Common myeloid progenitor, CD34-positive (primary cell): ENCODE results near the gene CCDC107.

ENCODE experiments used
- CTCF ChIA-PET: fragments of 350-600 bp; sonication (Branson Sonifier 250); formaldehyde crosslinking; loops from one replicate; lab custom pipeline; 2021; ENCODE audit warnings: antibody characterized with exemption; lab: Charles Lee
- POLR2A ChIA-PET: fragments of 350-600 bp; sonication (Branson Sonifier 250); formaldehyde crosslinking; loops from one replicate; lab custom pipeline; 2021; ENCODE audit warnings: antibody characterized with exemption; lab: Charles Lee
- DNase-seq, 3 donors: peaks; one replicate each; pipeline versions ENCODE4 v3.0.0 to v3.0.0-alpha.2; 2013
- H3K27ac ChIP-seq, 2 experiments: 1 replicate in 1 of 2; 2 replicates in 1 of 2; pipeline ENCODE4 v1.7.0; 2013; ENCODE audit warnings: inconsistent platforms in 2 of 2, low read length in 2 of 2, mild to moderate bottlenecking in 2 of 2, low read depth in 1 of 2, moderate library complexity in 1 of 2; ENCODE audit not compliant: severe bottlenecking in 2 of 2, insufficient read depth in 1 of 2, poor library complexity in 1 of 2
- H3K27me3 ChIP-seq, 5 experiments: replicated peaks in 2 of 5; 1 replicate in 3 of 5; 2 replicates in 2 of 5; pipeline versions ENCODE4 v1.6.1 to v1.7.0; 2013; ENCODE audit warnings: low read length in 4 of 5, mild to moderate bottlenecking in 2 of 5, moderate library complexity in 2 of 5, inconsistent platforms in 1 of 5; ENCODE audit not compliant: insufficient read depth in 5 of 5, control insufficient read depth in 4 of 5
- H3K36me3 ChIP-seq, 4 experiments: 1 replicate in 2 of 4; 2 replicates in 2 of 4; pipeline versions ENCODE4 v1.6.1 to v1.7.0; 2013; ENCODE audit warnings: low read length in 3 of 4, control low read depth in 1 of 4, mild to moderate bottlenecking in 1 of 4; ENCODE audit not compliant: control insufficient read depth in 4 of 4, insufficient read depth in 4 of 4
- H3K4me1 ChIP-seq, 4 experiments: 1 replicate in 3 of 4; 2 replicates in 1 of 4; pipeline versions ENCODE4 v1.6.1 to v1.7.1; 2013; ENCODE audit warnings: low read length in 3 of 4, mild to moderate bottlenecking in 3 of 4, control low read depth in 1 of 4, inconsistent platforms in 1 of 4, moderate library complexity in 1 of 4; ENCODE audit not compliant: control insufficient read depth in 4 of 4, insufficient read depth in 4 of 4; ENCODE audit errors: control extremely low read depth in 1 of 4
- H3K4me3 ChIP-seq, 7 experiments: 1 replicate in 4 of 7; 2 replicates in 3 of 7; pipeline versions ENCODE4 v1.5.1 to v1.7.0; 2013; ENCODE audit warnings: mild to moderate bottlenecking in 7 of 7, low read length in 6 of 7, moderate library complexity in 6 of 7, inconsistent platforms in 2 of 7, low read depth in 2 of 7, control low read depth in 1 of 7; ENCODE audit not compliant: insufficient read depth in 4 of 7, control insufficient read depth in 1 of 7; ENCODE audit errors: extremely low read depth in 1 of 7
- H3K9me3 ChIP-seq, 5 experiments: 1 replicate in 4 of 5; 2 replicates in 1 of 5; pipeline versions ENCODE4 v1.6.1 to v1.7.1; 2013; ENCODE audit warnings: low read length in 4 of 5, mild to moderate bottlenecking in 2 of 5, inconsistent platforms in 1 of 5, low read depth in 1 of 5, moderate library complexity in 1 of 5; ENCODE audit not compliant: control insufficient read depth in 4 of 5, insufficient read depth in 2 of 5; ENCODE audit errors: control extremely low read depth in 1 of 5
- WGBS: methylation state at CpG from one replicate; pipeline ENCODE4 v1.1.5; 2013; ENCODE audit not compliant: insufficient coverage; 5-methylcytosine and 5-hydroxymethylcytosine counted together

Gene CCDC107

DNA sequence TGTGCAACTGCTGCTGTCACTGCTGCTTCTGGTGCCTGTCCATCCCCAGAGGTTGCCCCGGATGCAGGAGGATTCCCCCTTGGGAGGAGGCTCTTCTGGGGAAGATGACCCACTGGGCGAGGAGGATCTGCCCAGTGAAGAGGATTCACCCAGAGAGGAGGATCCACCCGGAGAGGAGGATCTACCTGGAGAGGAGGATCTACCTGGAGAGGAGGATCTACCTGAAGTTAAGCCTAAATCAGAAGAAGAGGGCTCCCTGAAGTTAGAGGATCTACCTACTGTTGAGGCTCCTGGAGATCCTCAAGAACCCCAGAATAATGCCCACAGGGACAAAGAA is 15.9 kb downstream of the CCDC107 start:
- POLR2A ChIA-PET: no interaction called here
- no peaks in the 10 kb centered on the region for H3K36me3 ChIP-seq
- no peaks in the 10 kb centered on the region for H3K9me3 ChIP-seq
- H3K4me1 ChIP-seq: peaks cover 0 to 12% (median 8%) of the 10 kb centered on the region in 4 experiments
- CTCF ChIA-PET: interaction anchor here (0.7 to 4.7 kb wide), 6 partner anchors 11 to 47 kb away, joined by 3 to 27 read pairs (median 4); no protein-coding TSS in a partner anchor
- no peak overlapping the region for H3K27ac ChIP-seq
- H3K27me3 ChIP-seq: peaks cover 0 to 4% (median 0%) of the 10 kb centered on the region in 5 experiments
- WGBS: 93% methylated on average over 3 of the region's 3 CpGs
- no peak overlapping the region for H3K4me3 ChIP-seq
- DNase-seq: no peak

GRCh38 chr9:35675204-35675603 is 17.1 kb downstream of the CCDC107 start:
- Histone ChIP-seq H3K4me1 (peaks cover 0 to 12% (median 8%) of the 10 kb centered on the region in 4 experiments), H3K27ac (no peak overlapping the region), H3K4me3 (peak overlapping the region in 6 of 7 experiments; percentile 13 to 81 (median 56)), H3K27me3 (peaks cover 0 to 4% (median 0%) of the 10 kb centered on the region in 5 experiments), H3K9me3 (no peaks in the 10 kb centered on the region), H3K36me3 (no peaks in the 10 kb centered on the region)
- ChIA-PET POLR2A (interaction anchor here (0.5 to 1.2 kb wide), 3 partner anchors 15 to 26 kb away, joined by 3 read pairs; partner anchors contain the start of genes CCDC107 and RMRP), CTCF (interaction anchor here (0.7 to 4.7 kb wide), 15 partner anchors 10 to 115 kb away, joined by 3 to 27 read pairs (median 3); partner anchors contain the start of genes ARHGEF39, SIT1 and TLN1)
- 52% methylated on average over 13 of the region's 13 CpGs for WGBS
- no peak for DNase-seq

GRCh38 chr9:35675732-35676392 is 17.8 kb downstream of the CCDC107 start:
- Histone ChIP-seq H3K27me3 (peaks cover 0 to 4% (median 0%) of the 10 kb centered on the region in 5 experiments), H3K4me1 (peaks cover 0 to 12% (median 8%) of the 10 kb centered on the region in 4 experiments), H3K9me3 (no peaks in the 10 kb centered on the region), H3K4me3 (peak overlapping the region; percentile 15 to 81 (median 47)), H3K27ac (no peak overlapping the region), H3K36me3 (no peaks in the 10 kb centered on the region)
- WGBS: 9% methylated on average over 38 of the region's 51 CpGs
- DNase-seq: peak; percentile 37 to 46 (median 46)
- POLR2A ChIA-PET: interaction anchor here (0.6 to 0.8 kb wide), 2 partner anchors 18 to 19 kb away, joined by 3 read pairs; partner anchors contain the start of genes CCDC107 and RMRP
- CTCF ChIA-PET: interaction anchor here (0.9 to 4.7 kb wide), 12 partner anchors 10 to 64 kb away, joined by 3 to 27 read pairs (median 4); partner anchors contain the start of genes ARHGEF39, SIT1 and TLN1

DNA sequence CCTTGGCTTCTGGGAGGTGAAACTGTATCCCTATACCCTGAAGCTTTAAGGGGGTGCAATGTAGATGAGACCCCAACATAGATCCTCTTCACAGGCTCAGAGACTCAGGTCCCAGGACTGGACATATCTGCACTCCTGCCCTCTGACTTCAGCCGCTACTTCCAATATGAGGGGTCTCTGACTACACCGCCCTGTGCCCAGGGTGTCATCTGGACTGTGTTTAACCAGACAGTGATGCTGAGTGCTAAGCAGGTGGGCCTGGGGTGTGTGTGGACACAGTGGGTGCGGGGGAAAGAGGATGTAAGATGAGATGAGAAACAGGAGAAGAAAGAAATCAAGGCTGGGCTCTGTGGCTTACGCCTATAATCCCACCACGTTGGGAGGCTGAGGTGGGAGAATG is 21.0 kb downstream of the CCDC107 start:
- WGBS: 100% methylated on average over 3 of the region's 5 CpGs
- CTCF ChIA-PET: interaction anchor here (1.5 to 2.8 kb wide), 3 partner anchors 12 to 21 kb away, joined by 3 to 18 read pairs (median 4); partner anchors contain the start of gene CCDC107
- no peaks in the 10 kb centered on the region for H3K9me3 ChIP-seq
- no peak overlapping the region for H3K27ac ChIP-seq
- H3K36me3 ChIP-seq: peaks cover 0 to 18% (median 3%) of the 10 kb centered on the region in 4 experiments
- POLR2A ChIA-PET: no interaction called here
- H3K4me1 ChIP-seq: peaks cover 0 to 12% (median 8%) of the 10 kb centered on the region in 4 experiments
- H3K27me3 ChIP-seq: peaks cover 0 to 2% (median 0%) of the 10 kb centered on the region in 5 experiments
- H3K4me3 ChIP-seq: no peak overlapping the region
- DNase-seq: no peak

DNA sequence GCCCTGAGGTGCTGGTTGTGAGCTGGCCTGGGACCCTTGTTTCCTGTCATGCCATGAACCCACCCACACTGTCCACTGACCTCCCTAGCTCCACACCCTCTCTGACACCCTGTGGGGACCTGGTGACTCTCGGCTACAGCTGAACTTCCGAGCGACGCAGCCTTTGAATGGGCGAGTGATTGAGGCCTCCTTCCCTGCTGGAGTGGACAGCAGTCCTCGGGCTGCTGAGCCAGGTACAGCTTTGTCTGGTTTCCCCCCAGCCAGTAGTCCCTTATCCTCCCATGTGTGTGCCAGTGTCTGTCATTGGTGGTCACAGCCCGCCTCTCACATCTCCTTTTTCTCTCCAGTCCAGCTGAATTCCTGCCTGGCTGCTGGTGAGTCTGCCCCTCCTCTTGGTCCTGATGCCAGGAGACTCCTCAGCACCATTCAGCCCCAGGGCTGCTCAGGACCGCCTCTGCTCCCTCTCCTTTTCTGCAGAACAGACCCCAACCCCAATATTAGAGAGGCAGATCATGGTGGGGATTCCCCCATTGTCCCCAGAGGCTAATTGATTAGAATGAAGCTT is 21.8 kb downstream of the CCDC107 start:
- Histone ChIP-seq H3K4me3 (no peak overlapping the region), H3K27ac (no peak overlapping the region), H3K9me3 (no peaks in the 10 kb centered on the region), H3K36me3 (peaks cover 0 to 26% (median 3%) of the 10 kb centered on the region in 4 experiments), H3K4me1 (peaks cover 0 to 12% (median 8%) of the 10 kb centered on the region in 4 experiments), H3K27me3 (no peaks in the 10 kb centered on the region)
- ChIA-PET POLR2A (no interaction called here), CTCF (interaction anchor here (0.8 to 2.8 kb wide), 9 partner anchors 10 to 102 kb away, joined by 3 to 18 read pairs (median 4); partner anchors contain the start of gene CCDC107)
- WGBS: 98% methylated on average over 8 of the region's 8 CpGs
- no peak for DNase-seq

- no peak overlapping the region for H3K27ac ChIP-seq
- peaks cover 0 to 33% (median 5%) of the 10 kb centered on the region in 4 experiments for H3K36me3 ChIP-seq
- peaks cover 0 to 7% (median 6%) of the 10 kb centered on the region in 4 experiments for H3K4me1 ChIP-seq
- ChIA-PET CTCF (interaction anchor here (0.8 to 2.8 kb wide), 9 partner anchors 10 to 101 kb away, joined by 3 to 18 read pairs (median 4); partner anchors contain the start of gene CCDC107), POLR2A (no interaction called here)
- no peaks in the 10 kb centered on the region for H3K9me3 ChIP-seq
- H3K4me3 ChIP-seq: no peak overlapping the region
- WGBS: 87% methylated on average over 11 of the region's 15 CpGs
- DNase-seq: no peak
- no peaks in the 10 kb centered on the region for H3K27me3 ChIP-seq
Observed at GRCh38 chr9:35680331-35681105, 22.4 kb downstream of the CCDC107 start.
